K562 (cell line): ENCODE data around the gene SUFU. TPM values are rescaled to one million over a fixed set of nuclear protein-coding genes. Genes with fewer than 3 reads are reported as not detected.

Source experiments
- C11orf30 ChIP-seq: fragments of 450-650 bp; IDR thresholded peaks from 2 replicates; pipeline ENCODE4 v1.6.1; 2016; ENCODE audit warnings: low read depth, mild to moderate bottlenecking
- EZH2 ChIP-seq: IDR thresholded peaks from 2 replicates; pipeline ENCODE4 v1.6.1; 2012; ENCODE audit warnings: low read depth, mild to moderate bottlenecking, inconsistent platforms, low read length, borderline replicate concordance
- FOXJ2 ChIP-seq: fragments of 200-800 bp; sonication (Bioruptor generic); IDR thresholded peaks from 2 replicates; pipeline ENCODE4 v1.6.1; 2016; ENCODE audit warnings: missing genetic modification characterization, missing compliant biosample characterization
- FOXM1 ChIP-seq, 2 experiments: fragments of 450-650 bp in 1 of 2; sonication (generic) in 1 of 2; formaldehyde crosslinking in 1 of 2; IDR thresholded peaks; 2 replicates each; pipeline versions ENCODE4 v1.6.1 to v1.9.0; 2017 to 2022; ENCODE audit warnings: low read depth in 2 of 2, mild to moderate bottlenecking in 2 of 2, missing genetic modification reagents in 1 of 2, moderate library complexity in 1 of 2
- HOXB6 ChIP-seq: fragments of 250-450 bp; sonication (Bioruptor Pico); IDR thresholded peaks from 2 replicates; pipeline ENCODE4 v1.5.1; 2022; ENCODE audit warnings: mild to moderate bottlenecking, borderline replicate concordance
- MEF2D ChIP-seq: conservative IDR thresholded peaks from 2 replicates; pipeline ENCODE4 v1.6.1; 2016; ENCODE audit warnings: low read depth, missing genetic modification characterization, missing compliant biosample characterization
- MTA2 ChIP-seq: fragments of 450-650 bp; IDR thresholded peaks from 2 replicates; pipeline ENCODE4 v1.6.1; 2016; ENCODE audit warnings: low read depth
- MYBL2 ChIP-seq, 2 experiments: fragments of 450-650 bp in 1 of 2; sonication (generic) in 1 of 2; formaldehyde crosslinking in 1 of 2; IDR thresholded peaks; 2 replicates each; pipeline versions ENCODE4 v1.6.1 to v1.8.1; 2017 to 2022; ENCODE audit warnings: borderline replicate concordance in 1 of 2, inconsistent platforms in 1 of 2, low read depth in 1 of 2, mild to moderate bottlenecking in 1 of 2, missing genetic modification reagents in 1 of 2, moderate library complexity in 1 of 2
- NCOA6 ChIP-seq: fragments of 450-650 bp; IDR thresholded peaks from 2 replicates; pipeline ENCODE4 v1.6.1; 2017; ENCODE audit warnings: mild to moderate bottlenecking
- NR3C1 ChIP-seq: sonication (generic); formaldehyde crosslinking; IDR thresholded peaks from 2 replicates; pipeline ENCODE4 v1.8.1; 2022; ENCODE audit warnings: missing genetic modification reagents
- RBBP5 ChIP-seq: fragments of 200-600 bp; sonication (generic); IDR thresholded peaks from 2 replicates; pipeline ENCODE4 v1.6.1; 2012; ENCODE audit warnings: borderline replicate concordance, mild to moderate bottlenecking, low read length, control low read depth, inconsistent platforms; ENCODE audit not compliant: insufficient read depth, poor library complexity, severe bottlenecking
- RBM34 ChIP-seq: fragments of 200-400 bp; formaldehyde crosslinking; IDR thresholded peaks from 2 replicates; pipeline ENCODE4 v1.6.1; 2018; ENCODE audit warnings: low read length, borderline replicate concordance; ENCODE audit not compliant: insufficient read depth
- SP1 ChIP-seq: sonication (generic); formaldehyde crosslinking; IDR thresholded peaks from 2 replicates; pipeline ENCODE4 v1.8.1; 2022; ENCODE audit warnings: mild to moderate bottlenecking, missing genetic modification reagents
- SP2 ChIP-seq: IDR thresholded peaks from 2 replicates; pipeline ENCODE4 v1.6.1; 2011; ENCODE audit warnings: mild to moderate bottlenecking, low read depth, low read length, moderate library complexity; ENCODE audit not compliant: poor library complexity, severe bottlenecking; ENCODE audit errors: extremely low read depth
- SREBF2 ChIP-seq: sonication (generic); formaldehyde crosslinking; IDR thresholded peaks from 2 replicates; pipeline ENCODE4 v1.4.0; 2020; ENCODE audit warnings: mild to moderate bottlenecking, missing genetic modification reagents
- STAG1 ChIP-seq: sonication (generic); formaldehyde crosslinking; IDR thresholded peaks from 2 replicates; pipeline ENCODE4 v1.5.0; 2020; ENCODE audit warnings: missing genetic modification reagents, borderline replicate concordance
- TCFL5 ChIP-seq: fragments of 250-450 bp; sonication (Bioruptor Pico); conservative IDR thresholded peaks from 2 replicates; pipeline ENCODE4 v1.6.1; 2021; ENCODE audit warnings: mild to moderate bottlenecking, moderate library complexity, matching md5 sums
- ZNF354B ChIP-seq: fragments of 250-450 bp; sonication (Bioruptor Pico); IDR thresholded peaks from 2 replicates; pipeline ENCODE4 v1.4.0; 2020
- ZNF444 ChIP-seq: fragments of 250-450 bp; sonication (Bioruptor Pico); IDR thresholded peaks from 2 replicates; pipeline ENCODE4 v1.4.0; 2020; ENCODE audit warnings: mild to moderate bottlenecking, moderate library complexity
- ZNF551 ChIP-seq: fragments of 250-450 bp; sonication (Bioruptor Pico); IDR thresholded peaks from 2 replicates; pipeline ENCODE4 v1.5.0; 2021; ENCODE audit warnings: mild to moderate bottlenecking, moderate library complexity
- polyA plus RNA-seq, 8 experiments: library from polyadenylated mRNA; depleted of rRNA in 4 of 8; stranded (reverse) in 5 of 8; unstranded in 3 of 8; fragments of >200 nt; fragmentation: Nextera tagmentation in 2 of 8; fragmentation: Illumina TruSeq in 1 of 8; extraction: Ambion mirVana in 2 of 8; extraction: Trizol in 1 of 8; gene quantifications; 2 replicates each; pipeline versions ENCODE4 v1.2.1 to v1.2.3, GENCODE V29; 2011 to 2014; ENCODE audit warnings: inconsistent platforms in 1 of 8, missing spikeins in 1 of 8
- total RNA-seq, 7 experiments: library from RNA; depleted of rRNA in 6 of 7; stranded (reverse); fragments of >200 nt in 6 of 7; fragmentation: Illumina TruSeq in 2 of 7; extraction: Trizol in 2 of 7; gene quantifications; 2 replicates each; pipeline versions ENCODE4 v1.2.1 to v1.2.3, GENCODE V29; 2011 to 2021; ENCODE audit warnings: low replicate concordance in 1 of 7
- TF ChIP-seq, protein P1 (sequence below), 2 experiments: IDR thresholded peaks; 2 replicates each; pipeline ENCODE4 v1.6.1; 2012; ENCODE audit warnings: improper control_type of control experiment in 2 of 2, low read depth in 2 of 2, low read length in 2 of 2, borderline replicate concordance in 1 of 2
- TF ChIP-seq, protein P2 (sequence below): sonication (generic); formaldehyde crosslinking; IDR thresholded peaks from 2 replicates; pipeline ENCODE4 v1.8.0; 2023; ENCODE audit warnings: mild to moderate bottlenecking, missing genetic modification reagents

SUFU gene
- total and polyA plus RNA-seq, 9 of the 15 experiments (the other 6 are each of a cell fraction or from before 2014, with no cell fraction given): 0.59 to 6.3 (median 0.82) TPM

DNA sequence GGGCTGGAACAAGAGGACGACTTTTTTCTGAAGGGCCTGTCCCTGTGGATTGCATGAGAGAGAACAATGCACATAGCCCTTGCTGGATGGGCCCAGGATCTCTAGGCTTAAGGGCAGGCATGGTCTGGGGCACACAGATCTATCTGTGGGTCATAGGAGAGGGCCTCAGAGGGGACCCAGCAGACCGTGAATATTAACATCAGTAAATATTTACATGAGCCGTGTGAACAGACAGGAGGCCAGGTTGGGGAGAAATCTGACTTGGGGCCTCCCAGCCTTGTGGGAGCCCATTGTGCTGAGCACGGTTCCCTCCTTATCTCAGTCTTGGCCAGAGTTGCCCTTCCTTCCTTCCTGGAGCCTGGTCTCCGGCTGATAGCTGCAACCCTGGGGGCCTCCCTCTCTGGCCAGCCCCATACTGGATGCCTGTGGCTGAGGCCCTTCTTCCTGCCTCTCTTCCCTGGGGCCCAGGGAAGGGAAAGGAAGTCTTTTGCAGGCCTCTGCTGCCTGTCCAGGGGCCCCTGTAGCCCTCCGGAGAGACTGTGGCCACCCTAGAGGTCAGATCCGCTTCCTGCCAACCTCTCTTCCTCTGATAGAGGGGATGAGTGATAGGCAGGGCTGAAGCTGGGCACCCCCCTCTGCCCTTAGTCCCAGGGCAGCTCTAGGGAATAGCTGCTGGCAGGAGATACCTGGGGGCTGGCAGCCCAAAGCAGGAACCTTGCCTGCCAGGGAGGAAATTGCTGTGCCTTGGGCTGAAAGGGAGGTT is 96.0 kb downstream of the SUFU start (continued):
- TF ChIP-seq NCOA6: no peak
- no peak for TF ChIP-seq C11orf30
- TF ChIP-seq ZNF551 (CRISPR knock-in tag): no peak
- no peak for TF ChIP-seq HOXB6 (CRISPR knock-in tag)
- TF ChIP-seq, protein P1, sequence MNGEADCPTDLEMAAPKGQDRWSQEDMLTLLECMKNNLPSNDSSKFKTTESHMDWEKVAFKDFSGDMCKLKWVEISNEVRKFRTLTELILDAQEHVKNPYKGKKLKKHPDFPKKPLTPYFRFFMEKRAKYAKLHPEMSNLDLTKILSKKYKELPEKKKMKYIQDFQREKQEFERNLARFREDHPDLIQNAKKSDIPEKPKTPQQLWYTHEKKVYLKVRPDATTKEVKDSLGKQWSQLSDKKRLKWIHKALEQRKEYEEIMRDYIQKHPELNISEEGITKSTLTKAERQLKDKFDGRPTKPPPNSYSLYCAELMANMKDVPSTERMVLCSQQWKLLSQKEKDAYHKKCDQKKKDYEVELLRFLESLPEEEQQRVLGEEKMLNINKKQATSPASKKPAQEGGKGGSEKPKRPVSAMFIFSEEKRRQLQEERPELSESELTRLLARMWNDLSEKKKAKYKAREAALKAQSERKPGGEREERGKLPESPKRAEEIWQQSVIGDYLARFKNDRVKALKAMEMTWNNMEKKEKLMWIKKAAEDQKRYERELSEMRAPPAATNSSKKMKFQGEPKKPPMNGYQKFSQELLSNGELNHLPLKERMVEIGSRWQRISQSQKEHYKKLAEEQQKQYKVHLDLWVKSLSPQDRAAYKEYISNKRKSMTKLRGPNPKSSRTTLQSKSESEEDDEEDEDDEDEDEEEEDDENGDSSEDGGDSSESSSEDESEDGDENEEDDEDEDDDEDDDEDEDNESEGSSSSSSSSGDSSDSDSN (IDR thresholded peaks at IDR 0.05; ENCODE audit: borderline replicate concordance in 1 of 2, low read depth in 2 of 2, low read length in 2 of 2): peak; percentile 71 to 97; a peak in 3 of 4 replicates
- peak; percentile 31 for TF ChIP-seq RBBP5
- TF ChIP-seq EZH2: no peak
- no peak for TF ChIP-seq FOXJ2
- TF ChIP-seq ZNF444: no peak
- TF ChIP-seq, protein P2, sequence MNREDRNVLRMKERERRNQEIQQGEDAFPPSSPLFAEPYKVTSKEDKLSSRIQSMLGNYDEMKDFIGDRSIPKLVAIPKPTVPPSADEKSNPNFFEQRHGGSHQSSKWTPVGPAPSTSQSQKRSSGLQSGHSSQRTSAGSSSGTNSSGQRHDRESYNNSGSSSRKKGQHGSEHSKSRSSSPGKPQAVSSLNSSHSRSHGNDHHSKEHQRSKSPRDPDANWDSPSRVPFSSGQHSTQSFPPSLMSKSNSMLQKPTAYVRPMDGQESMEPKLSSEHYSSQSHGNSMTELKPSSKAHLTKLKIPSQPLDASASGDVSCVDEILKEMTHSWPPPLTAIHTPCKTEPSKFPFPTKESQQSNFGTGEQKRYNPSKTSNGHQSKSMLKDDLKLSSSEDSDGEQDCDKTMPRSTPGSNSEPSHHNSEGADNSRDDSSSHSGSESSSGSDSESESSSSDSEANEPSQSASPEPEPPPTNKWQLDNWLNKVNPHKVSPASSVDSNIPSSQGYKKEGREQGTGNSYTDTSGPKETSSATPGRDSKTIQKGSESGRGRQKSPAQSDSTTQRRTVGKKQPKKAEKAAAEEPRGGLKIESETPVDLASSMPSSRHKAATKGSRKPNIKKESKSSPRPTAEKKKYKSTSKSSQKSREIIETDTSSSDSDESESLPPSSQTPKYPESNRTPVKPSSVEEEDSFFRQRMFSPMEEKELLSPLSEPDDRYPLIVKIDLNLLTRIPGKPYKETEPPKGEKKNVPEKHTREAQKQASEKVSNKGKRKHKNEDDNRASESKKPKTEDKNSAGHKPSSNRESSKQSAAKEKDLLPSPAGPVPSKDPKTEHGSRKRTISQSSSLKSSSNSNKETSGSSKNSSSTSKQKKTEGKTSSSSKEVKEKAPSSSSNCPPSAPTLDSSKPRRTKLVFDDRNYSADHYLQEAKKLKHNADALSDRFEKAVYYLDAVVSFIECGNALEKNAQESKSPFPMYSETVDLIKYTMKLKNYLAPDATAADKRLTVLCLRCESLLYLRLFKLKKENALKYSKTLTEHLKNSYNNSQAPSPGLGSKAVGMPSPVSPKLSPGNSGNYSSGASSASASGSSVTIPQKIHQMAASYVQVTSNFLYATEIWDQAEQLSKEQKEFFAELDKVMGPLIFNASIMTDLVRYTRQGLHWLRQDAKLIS (CRISPR knock-in tag): no peak
- peak; percentile 53 for TF ChIP-seq MTA2
- TF ChIP-seq RBM34: no peak
- TF ChIP-seq FOXM1 (IDR thresholded peaks at IDR 0.05; ENCODE audit: low read depth): peak; percentile 39; the same call in 1 of the 2 replicates
- TF ChIP-seq FOXM1 (CRISPR knock-in tag; IDR thresholded peaks at IDR 0.05; ENCODE audit: low read depth): no peak
- TF ChIP-seq SP2: no peak
- TF ChIP-seq SREBF2 (CRISPR knock-in tag): no peak
- no peak for TF ChIP-seq NR3C1 (CRISPR knock-in tag)
- no peak for TF ChIP-seq STAG1 (CRISPR knock-in tag)
- no peak for TF ChIP-seq ZNF354B (CRISPR knock-in tag)
- TF ChIP-seq MEF2D (tag): 0 out of 2 replicates have a peak, but pooled peaks have one; percentile 24
- TF ChIP-seq TCFL5 (CRISPR knock-in tag): no peak
- TF ChIP-seq SP1 (CRISPR knock-in tag): no peak
- no peak for TF ChIP-seq MYBL2 (IDR thresholded peaks at IDR 0.05; ENCODE audit: low read depth)
- TF ChIP-seq MYBL2 (CRISPR knock-in tag; IDR thresholded peaks at IDR 0.05; ENCODE audit: borderline replicate concordance): no peak
